Uterus (tissue), 4 donors: Measurements from ENCODE around the gene PSMA6. TPM values are rescaled to one million over a fixed set of nuclear protein-coding genes. Genes with fewer than 3 reads are reported as not detected.

Experiments used
- DNase-seq, 2 donors: peaks; one replicate each; pipeline ENCODE4 v3.0.0-alpha.2; 2019 to 2020
- H3K27ac ChIP-seq, 2 donors: fragments of 200-600 bp; sonication (generic); 1 replicate in 1 of 2; 2 replicates in 1 of 2; pipeline ENCODE4 v1.5.1; 2016 to 2018
- H3K27me3 ChIP-seq, 2 donors: fragments of 200-600 bp; sonication (generic); one replicate each; pipeline ENCODE4 v1.5.1; 2018 to 2019; ENCODE audit warnings: control low read depth in 1 of 2
- H3K36me3 ChIP-seq, 2 donors: fragments of 200-600 bp; sonication (generic); one replicate each; pipeline ENCODE4 v1.5.1; 2019; ENCODE audit warnings: control low read depth in 1 of 2
- H3K4me1 ChIP-seq, 2 donors: fragments of 200-600 bp; sonication (generic); one replicate each; pipeline ENCODE4 v1.5.1; 2018 to 2019; ENCODE audit warnings: control low read depth in 1 of 2
- H3K4me3 ChIP-seq, 2 donors: fragments of 200-600 bp; sonication (generic); 1 replicate in 1 of 2; 2 replicates in 1 of 2; pipeline ENCODE4 v1.5.1; 2018 to 2019; ENCODE audit warnings: mild to moderate bottlenecking in 1 of 2
- H3K9me3 ChIP-seq, 2 donors: fragments of 200-600 bp; sonication (generic); one replicate each; pipeline ENCODE4 v1.5.1; 2019; ENCODE audit warnings: control low read depth in 1 of 2
- POLR2A ChIP-seq, 2 donors: fragments of 450-650 bp; IDR thresholded peaks; one replicate each; pipeline ENCODE4 v1.6.1; 2016; ENCODE audit warnings: antibody characterized with exemption in 2 of 2, mild to moderate bottlenecking in 1 of 2, moderate library complexity in 1 of 2
- intact Hi-C: fragments of 100-400 bp; cut with DNase I; formaldehyde crosslinking; loops from one replicate; pipeline ENCODE4 v1.15.1; 2023; ENCODE audit warnings: low total_unique reads
- total RNA-seq, 4 donors: library from RNA; depleted of rRNA in 3 of 4; stranded (reverse); fragments of >200 nt in 3 of 4; gene quantifications; one replicate each; pipeline versions ENCODE4 v1.1.0 to v1.2.4, GENCODE V29; 2014 to 2023
- TF ChIP-seq, protein P1 (sequence below), 4 experiments: fragments of 200-600 bp in 2 of 4; fragments of 450-650 bp in 2 of 4; sonication (generic) in 2 of 4; IDR thresholded peaks; one replicate each; pipeline ENCODE4 v1.5.1; 2016 to 2019; ENCODE audit warnings: antibody characterized with exemption in 4 of 4, mild to moderate bottlenecking in 2 of 4, moderate library complexity in 1 of 4
- donor health status: DM: yes; HTN: yes; CAD: no.

The PSMA6 gene
- total RNA-seq, 4 donors from 2014 or later: 114 to 180 (median 142) TPM

DNA sequence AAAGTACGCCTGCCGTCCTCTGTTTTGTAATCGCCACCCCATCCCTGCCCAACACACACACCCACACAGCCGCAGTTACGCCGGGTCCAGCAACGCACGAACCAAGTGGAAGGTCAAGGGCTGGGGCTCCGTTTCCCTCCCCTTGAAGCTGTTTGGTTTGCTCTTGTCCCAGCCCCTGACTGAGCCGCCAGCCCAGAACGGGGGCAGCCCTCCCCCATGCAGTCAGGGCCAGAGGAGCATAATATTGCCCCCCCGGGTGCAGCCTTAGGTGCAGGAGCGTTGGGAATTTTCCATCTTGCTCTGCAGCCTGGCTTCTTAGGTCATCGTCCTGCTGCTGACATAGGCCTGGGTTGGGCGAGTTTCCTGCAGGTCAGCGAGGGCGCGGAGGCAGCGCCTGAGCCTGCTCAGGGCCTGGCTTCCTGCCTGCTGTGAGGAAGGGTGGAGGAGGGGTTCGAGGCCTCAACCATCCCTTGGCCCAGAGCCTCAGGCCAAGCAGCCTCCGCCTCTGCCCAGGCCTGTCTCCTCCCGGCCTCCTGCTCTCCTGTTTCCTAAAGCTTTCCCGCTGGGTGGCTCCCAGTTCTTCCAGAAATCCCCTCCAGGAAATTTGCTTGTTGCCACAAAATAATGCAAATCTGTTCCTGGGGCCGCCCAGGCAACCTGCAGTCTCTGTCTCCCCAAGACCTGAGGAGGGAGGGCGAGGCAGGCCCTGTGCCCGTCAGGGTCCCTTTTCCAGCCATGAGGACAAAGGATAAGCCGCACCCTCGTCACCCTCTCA lies 44.5 kb downstream of the PSMA6 start:
- intact Hi-C loops: loop anchor here (2.0 kb wide), 1 partner anchor 66 kb away; no protein-coding TSS in a partner anchor
- H3K4me1 ChIP-seq: peaks cover 23 to 34% of the 10 kb centered on the region in 2 donors
- peak; percentile 97 to 98 for DNase-seq
- H3K9me3 ChIP-seq: no peaks in the 10 kb centered on the region
- TF ChIP-seq, protein P1, sequence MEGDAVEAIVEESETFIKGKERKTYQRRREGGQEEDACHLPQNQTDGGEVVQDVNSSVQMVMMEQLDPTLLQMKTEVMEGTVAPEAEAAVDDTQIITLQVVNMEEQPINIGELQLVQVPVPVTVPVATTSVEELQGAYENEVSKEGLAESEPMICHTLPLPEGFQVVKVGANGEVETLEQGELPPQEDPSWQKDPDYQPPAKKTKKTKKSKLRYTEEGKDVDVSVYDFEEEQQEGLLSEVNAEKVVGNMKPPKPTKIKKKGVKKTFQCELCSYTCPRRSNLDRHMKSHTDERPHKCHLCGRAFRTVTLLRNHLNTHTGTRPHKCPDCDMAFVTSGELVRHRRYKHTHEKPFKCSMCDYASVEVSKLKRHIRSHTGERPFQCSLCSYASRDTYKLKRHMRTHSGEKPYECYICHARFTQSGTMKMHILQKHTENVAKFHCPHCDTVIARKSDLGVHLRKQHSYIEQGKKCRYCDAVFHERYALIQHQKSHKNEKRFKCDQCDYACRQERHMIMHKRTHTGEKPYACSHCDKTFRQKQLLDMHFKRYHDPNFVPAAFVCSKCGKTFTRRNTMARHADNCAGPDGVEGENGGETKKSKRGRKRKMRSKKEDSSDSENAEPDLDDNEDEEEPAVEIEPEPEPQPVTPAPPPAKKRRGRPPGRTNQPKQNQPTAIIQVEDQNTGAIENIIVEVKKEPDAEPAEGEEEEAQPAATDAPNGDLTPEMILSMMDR (IDR thresholded peaks at IDR 0.05): peak in 2 of 4 experiments; percentile 3 to 15
- TF ChIP-seq POLR2A (IDR thresholded peaks at IDR 0.05): peak; percentile 51 to 73
- no peaks in the 10 kb centered on the region for H3K36me3 ChIP-seq
- no peaks in the 10 kb centered on the region for H3K27me3 ChIP-seq
- H3K4me3 ChIP-seq: no peak overlapping the region
- H3K27ac ChIP-seq: peak overlapping the region; percentile 94 to 95

DNA sequence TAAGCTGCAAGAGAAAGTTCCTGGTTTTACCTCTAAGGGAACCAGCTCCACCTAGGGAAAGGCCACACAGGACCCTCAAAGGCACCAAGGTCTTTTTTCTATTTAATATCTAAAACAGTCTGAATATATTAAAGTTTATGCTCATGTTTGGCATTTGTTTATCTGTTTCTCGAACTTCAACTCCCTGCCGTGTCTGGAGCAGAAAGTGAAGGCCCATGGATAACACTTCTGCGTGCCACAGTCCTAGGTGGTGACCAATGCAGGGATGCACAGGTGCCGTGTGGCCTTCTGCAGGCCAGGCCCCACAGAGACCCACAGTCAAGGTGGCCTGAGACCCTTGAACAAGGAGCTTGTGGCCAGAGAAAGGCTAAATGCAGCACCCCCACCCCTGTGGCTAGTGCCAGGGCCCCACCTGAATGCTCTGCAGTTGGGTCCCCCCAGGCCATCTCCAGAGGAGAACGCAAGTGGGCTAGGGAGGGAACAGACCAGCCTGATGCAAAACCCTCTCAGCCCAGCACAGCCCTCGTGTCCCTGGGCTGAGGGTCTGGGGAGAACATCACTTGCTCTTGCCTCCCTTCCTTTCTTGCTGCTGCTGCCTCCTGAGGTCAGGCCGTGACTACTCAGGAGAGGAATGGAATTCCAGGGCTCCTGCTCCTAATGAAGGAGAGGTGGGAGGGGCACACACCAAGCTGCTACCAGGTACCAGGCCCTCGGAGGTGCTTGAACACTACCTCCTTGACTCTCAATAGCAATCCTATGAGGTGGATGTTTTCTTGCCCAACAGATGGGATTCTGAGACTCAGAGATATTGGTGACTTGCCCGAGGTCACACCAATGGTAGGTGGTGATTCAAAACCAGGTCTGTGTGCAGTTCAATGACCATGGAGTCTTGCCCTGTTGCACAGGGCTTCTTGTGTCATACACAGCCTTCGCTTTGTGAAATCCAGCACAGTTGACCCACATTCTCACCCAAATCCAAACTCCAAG lies 45.4 kb downstream of the PSMA6 start:
- H3K27me3 ChIP-seq: no peaks in the 10 kb centered on the region
- H3K36me3 ChIP-seq: no peaks in the 10 kb centered on the region
- no peak for TF ChIP-seq POLR2A (IDR thresholded peaks at IDR 0.05)
- TF ChIP-seq, protein P1 (IDR thresholded peaks at IDR 0.05): no peak
- H3K27ac ChIP-seq: peak overlapping the region; percentile 94 to 95
- intact Hi-C loops: loop anchor here (2.0 kb wide), 1 partner anchor 65 kb away; no protein-coding TSS in a partner anchor
- no peak for DNase-seq
- H3K4me1 ChIP-seq: peaks cover 26 to 42% of the 10 kb centered on the region in 2 donors
- no peak overlapping the region for H3K4me3 ChIP-seq
- H3K9me3 ChIP-seq: no peaks in the 10 kb centered on the region

DNA sequence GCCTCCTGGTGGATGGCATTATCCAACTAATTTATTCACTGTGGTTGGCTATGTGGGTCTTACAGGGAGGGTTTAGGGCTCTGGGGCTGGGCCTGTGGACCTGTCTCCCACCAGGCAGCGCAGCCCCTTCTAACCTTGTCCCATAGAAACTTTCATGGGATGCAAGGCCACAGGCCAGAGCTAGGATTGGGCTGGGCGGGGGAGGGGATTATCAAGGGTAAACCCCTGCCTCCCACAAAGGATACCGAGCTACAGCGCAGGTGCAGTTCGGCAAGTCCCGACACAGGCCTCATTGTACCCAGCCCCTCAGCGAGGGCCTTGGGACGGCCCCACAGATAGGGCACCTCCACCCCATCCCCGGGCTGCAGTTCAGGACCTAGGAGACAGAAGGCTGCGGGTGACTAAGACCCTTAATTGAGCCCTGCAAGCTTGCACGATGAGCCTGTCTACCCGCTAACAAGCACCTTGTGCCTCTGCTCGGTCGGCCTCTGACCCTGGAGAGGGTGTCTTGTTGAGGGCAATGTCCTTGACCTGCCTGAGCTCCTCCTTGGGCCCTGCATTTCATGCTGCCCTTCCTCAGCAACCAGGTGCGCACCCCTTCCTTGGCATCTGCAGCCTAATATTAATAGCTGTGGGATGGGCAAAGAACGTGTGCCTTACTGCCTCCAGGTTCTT lies 46.7 kb downstream of the PSMA6 start:
- no peak overlapping the region for H3K4me3 ChIP-seq
- peak overlapping the region; percentile 95 for H3K27ac ChIP-seq
- TF ChIP-seq POLR2A (IDR thresholded peaks at IDR 0.05): no peak
- TF ChIP-seq, protein P1 (IDR thresholded peaks at IDR 0.05): no peak
- H3K36me3 ChIP-seq: no peaks in the 10 kb centered on the region
- H3K27me3 ChIP-seq: no peaks in the 10 kb centered on the region
- H3K4me1 ChIP-seq: peaks cover 29 to 46% of the 10 kb centered on the region in 2 donors
- DNase-seq: no peak
- no peaks in the 10 kb centered on the region for H3K9me3 ChIP-seq
- intact Hi-C loops: no loop called here

DNA sequence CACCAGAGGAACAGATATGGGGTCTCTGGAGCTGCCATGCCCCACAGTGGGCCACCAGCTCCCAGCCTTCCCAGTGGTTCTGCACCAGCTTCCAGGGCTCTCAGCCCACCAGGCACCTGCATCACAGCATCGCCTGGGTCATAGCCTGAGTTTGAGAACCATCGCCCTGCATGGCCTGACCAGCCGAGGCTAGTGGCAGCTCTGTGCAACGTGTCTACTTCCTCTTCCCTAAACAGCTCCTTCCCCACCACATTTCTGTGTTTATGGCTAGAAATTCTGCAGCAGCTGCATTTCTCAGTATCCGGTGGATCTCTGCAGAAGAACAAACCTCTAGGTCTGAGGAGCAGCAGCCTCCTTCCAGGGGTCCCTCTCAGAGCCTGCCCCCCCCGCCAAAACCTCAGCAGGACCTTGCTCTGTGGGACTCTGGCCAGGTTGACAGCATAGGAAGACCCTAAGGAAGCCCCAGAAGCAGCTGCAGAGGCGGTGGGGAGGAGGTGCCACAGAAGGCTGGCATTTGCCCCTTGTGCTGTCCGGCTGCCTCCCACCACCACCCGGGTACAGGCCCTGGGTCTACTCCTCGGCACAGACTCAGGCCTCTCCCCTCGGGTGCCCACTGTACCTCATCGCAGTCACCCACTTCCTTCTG lies 47.7 kb downstream of the PSMA6 start:
- no peak for DNase-seq
- H3K36me3 ChIP-seq: no peaks in the 10 kb centered on the region
- H3K9me3 ChIP-seq: no peaks in the 10 kb centered on the region
- H3K27ac ChIP-seq: peak overlapping the region; percentile 95
- intact Hi-C loops: no loop called here
- H3K4me1 ChIP-seq: peaks cover 27 to 46% of the 10 kb centered on the region in 2 donors
- TF ChIP-seq POLR2A (IDR thresholded peaks at IDR 0.05): no peak
- TF ChIP-seq, protein P1 (IDR thresholded peaks at IDR 0.05): no peak
- no peak overlapping the region for H3K4me3 ChIP-seq
- H3K27me3 ChIP-seq: no peaks in the 10 kb centered on the region
